HS-5 (cell line): Measurements from ENCODE around the gene GFOD1.

Experiments
- DNase-seq: peaks from one replicate; pipeline ENCODE4 v3.0.0-alpha.2; 2012; ENCODE audit warnings: low read depth

Gene GFOD1

GRCh38 chr6:13315896-13316295 lies 171.5 kb downstream of the GFOD1 start:
- DNase-seq: no peak

GRCh38 chr6:13314806-13315205 lies 172.6 kb downstream of the GFOD1 start:
- no peak for DNase-seq

GRCh38 chr6:13311155-13311554 lies 176.2 kb downstream of the GFOD1 start:
- no peak for DNase-seq

- DNase-seq: no peak
Observed at GRCh38 chr6:13308332-13308731, 179.1 kb downstream of the GFOD1 start.
